Bone marrow (tissue), 2 donors: ENCODE measurements around the gene CABP2.
"Not testable (repeated sequence)": the region's sequence is repeated elsewhere in the genome, so short reads cannot be mapped to it uniquely, and the experiment has no call there.

ENCODE experiments used
- DNase-seq, 2 donors: peaks; one replicate each; lab custom pipeline; 2025; lab: John Stamatoyannopoulos, UW

Gene CABP2

DNA sequence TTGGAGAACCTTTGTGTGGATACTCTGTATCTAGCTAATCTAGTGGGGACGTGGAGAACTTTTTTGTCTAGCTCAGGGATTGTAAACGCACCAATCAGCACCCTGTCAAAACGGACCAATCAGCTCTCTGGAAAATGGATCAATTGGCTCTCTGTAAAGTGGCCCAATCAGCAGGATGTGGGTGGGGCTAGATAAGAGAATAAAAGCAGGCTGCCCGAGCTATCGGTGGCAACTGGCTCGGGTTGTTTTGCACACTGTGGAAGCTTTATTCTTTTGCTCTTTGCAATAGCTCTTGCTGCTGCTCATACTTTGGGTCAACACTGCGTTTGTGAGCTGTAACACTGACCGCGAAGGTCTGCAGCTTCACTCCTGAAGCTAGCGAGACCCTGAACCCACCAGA is 46.6 kb downstream of the CABP2 start:
- not testable (repeated sequence) for DNase-seq

DNA sequence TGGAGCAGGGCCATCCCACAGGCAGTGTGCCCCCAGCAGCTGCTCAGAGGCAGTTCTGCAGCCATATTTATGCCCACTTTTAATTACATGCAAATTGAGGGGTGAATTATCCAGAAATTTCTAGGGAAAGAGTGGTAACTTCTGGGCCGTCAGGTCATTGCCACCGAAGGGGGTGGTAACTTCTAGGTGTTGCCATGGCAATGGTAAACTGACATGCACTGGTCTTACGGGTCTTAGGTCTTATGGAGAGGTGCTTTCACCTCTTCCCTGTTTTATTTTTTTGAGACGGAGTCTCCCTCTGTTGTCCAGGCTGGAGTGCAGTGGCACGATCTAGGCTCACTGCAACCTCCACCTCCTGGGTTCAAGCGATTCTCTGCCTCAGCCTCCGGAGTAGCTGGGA is 50.4 kb downstream of the CABP2 start:
- no peak for DNase-seq

DNA sequence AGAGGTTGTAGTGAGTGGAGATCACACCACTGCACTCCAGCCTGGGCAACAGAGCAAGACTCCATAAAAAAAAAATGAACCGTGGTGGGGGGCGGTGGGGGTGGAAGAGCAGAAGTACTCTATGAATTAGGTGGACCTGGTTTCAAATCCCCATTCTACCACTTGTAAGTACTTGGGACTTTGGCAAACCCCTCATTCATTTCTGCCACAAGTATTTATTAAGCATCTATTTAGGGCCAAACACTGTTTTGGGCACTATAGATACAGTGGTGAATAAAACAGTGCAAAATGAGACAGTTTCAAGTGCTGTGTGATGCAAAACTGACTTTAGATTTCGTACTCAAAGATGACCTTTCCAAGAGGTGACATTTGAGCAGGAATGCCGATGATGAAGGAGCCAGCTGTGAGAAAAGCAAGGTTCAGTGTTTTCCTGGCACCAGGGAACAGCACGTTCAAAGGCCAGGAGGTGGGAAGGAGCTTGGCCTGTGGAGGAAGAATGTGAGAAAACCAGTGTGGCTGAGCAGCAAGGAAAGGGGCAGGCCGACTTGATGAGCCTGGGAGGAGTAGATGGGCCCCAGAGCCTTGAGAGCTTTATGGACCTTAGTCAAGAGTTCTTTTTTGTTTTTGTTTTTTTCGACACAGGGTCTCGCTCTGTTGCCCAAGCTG is 52.8 kb downstream of the CABP2 start:
- no peak for DNase-seq

DNA sequence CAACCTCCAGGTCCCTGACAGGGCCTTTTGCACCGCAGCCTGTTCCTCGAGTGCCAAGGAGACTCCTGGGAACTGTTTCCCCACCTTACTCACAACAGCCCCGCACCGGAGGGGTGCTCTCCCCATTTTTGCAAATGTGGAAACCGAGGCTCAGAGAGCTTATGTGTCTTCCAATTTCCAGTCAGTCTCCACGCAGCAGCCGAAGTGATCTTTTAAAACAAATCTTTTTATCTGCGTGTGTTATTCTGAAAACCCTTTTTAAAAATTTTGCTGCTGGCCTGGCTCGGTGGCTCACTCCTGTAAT is 53.8 kb downstream of the CABP2 start:
- no peak for DNase-seq
